ENCODE data around the gene SETD3.
A peak's percentile ranks its signal among the peaks of the same experiment; 100 is the strongest.

SETD3 gene

DNA sequence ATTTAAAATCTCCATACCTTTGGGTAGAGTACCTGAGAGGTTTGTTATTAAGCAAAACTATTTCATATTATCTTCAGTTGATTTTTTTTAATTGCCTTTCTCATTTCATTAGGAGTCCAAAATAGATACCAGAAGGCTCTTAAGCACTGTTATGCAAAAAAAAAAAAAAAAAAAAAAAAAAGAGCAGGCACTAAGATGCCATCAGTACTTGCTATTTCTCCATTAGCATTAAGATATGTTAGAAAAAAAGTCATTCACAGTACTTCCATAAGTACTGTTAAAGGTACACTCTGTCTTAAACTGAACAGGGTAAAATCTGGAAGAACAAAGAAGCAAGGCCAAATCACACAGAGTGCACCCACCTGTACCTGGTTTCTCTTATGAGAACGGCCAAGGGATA, 57.2 kb downstream of the SETD3 start:
- DNase-seq (ENCODE audit: low spot score): no peak

DNA sequence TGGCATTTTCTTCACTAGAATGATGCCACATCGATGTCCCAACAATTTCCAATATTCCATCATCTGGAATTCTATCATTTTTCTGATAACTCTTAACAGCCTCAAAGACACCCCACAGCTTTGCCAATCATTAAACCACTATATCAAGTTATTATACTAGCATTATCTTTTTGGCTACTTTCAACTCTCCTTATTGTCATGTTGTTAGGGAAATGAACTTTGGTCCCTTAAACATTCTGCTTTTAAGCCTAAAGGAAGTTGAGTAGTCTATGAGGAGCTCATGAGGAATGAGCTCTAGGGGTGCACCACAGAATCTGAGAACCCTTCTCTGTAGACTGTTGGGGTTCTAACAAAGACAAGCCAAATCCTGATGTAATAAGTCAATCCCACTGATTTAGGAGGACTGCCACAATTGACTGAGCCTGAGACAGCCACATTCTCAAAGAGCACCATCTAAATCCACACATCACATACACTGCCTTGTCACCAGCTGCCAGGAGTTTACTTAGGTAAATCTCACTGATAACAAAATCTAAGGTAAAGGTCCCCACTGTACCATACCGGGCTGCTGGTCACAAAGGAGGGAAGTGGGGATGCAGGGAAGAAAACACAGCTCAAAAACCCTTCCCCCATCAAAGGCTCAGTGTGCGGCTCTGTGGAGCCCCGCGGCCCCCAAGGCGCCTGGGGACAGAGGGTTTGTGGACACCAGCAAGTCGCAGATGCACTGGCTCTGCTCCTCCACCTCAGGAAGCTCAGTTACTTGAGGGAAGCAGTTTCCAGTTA, 58.2 kb downstream of the SETD3 start:
- DNase-seq (ENCODE audit: low spot score): no peak

DNA sequence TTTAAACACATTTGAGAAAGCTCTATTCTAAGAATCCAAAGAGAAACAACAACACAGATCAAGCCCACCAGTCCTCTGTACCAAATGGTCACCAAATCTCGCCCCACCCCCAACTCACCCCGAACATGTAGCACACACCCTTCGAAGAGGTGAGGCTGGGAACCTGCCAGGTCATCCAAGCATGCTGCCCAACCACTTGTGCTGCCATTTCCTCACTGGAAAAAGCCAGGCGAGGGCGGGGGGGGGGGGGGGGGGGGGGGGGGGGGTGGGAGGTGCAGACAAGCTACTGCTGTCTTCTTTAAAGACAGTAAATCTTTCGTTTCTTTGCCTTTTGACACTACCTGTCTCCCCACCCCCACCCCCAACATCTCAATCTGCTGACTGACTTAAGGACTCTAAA, 59.9 kb downstream of the SETD3 start:
- DNase-seq (ENCODE audit: low spot score): no peak

- DNase-seq (ENCODE audit: low spot score): no peak
Measured at GRCh38 chr14:99419905-99420304, 60.8 kb downstream of the SETD3 start.

GRCh38 chr14:99418242-99418641, 62.4 kb downstream of the SETD3 start:
- DNase-seq (ENCODE audit: low spot score): no peak

- DNase-seq (ENCODE audit: low spot score): no peak
Measured at GRCh38 chr14:99416909-99417308, 63.8 kb downstream of the SETD3 start.

- DNase-seq (ENCODE audit: low spot score): peak; percentile 82
Measured at GRCh38 chr14:99415496-99416281, 65.0 kb downstream of the SETD3 start.

DNA sequence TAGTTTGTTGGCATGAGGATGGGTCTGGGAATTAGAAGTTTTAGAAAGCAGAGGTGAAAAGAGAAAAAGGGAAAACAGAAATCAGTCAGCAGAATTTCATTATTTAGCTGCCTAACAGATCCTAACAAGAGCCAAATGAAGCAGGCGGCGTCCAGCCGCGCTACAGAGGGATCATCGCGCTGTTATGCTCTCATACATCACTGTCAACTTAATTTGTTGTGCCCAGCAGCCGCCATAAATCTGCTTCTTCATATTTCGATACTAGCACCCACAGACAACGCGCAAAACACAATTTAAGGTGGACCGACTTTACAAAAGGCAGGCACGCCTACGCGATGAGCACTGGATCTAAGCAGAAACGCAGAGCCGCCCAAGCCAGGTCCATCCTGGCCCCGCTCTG, 66.7 kb downstream of the SETD3 start:
- no peak for DNase-seq (ENCODE audit: low spot score)

- DNase-seq (ENCODE audit: low spot score): no peak
Measured at GRCh38 chr14:99413172-99413571, 67.5 kb downstream of the SETD3 start.

DNA sequence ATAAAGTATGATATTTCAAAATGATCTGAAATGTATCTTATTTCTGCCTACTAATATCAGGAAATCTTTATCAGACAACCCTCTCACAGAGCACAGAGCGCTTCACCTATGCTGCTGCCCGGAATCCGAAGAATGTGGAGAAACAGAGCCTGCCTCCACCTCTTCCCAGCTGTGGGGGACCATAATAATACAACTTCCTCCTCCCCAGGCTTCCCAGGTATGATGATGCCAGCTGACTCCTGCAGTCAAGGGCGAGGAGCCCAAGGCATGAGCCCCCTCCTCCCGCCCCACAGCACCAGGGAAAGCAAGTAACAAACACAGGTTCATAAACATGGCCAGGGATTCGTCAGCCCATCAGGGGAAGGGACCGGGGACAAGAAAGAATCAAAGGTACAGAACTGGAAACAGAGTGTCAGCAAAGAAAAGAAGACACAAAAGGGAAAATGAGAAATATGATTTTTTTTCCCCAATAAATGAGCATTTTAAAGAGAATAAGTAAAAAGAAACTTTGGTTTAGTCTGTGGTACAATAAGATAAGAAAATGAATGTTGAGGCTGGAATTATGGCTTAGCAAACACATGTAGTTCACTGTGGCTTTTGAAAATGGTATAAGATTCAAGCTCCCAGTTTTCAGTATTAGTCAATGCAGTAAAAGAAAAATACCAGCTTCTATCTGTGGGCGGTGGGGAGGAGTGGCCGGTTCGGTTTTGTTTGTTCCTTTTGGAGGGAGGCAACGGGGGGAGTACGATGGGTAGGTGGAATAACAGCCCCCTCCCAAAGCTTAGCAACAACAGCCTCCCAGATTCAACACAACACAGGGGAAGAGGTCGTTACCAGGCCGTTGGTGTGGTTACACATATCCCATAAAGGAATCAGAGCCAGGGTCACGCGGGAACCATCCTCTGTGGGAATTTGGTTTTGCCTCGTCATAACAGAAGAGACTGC, 68.3 kb downstream of the SETD3 start:
- peak; percentile 31 for DNase-seq (ENCODE audit: low spot score)

DNA sequence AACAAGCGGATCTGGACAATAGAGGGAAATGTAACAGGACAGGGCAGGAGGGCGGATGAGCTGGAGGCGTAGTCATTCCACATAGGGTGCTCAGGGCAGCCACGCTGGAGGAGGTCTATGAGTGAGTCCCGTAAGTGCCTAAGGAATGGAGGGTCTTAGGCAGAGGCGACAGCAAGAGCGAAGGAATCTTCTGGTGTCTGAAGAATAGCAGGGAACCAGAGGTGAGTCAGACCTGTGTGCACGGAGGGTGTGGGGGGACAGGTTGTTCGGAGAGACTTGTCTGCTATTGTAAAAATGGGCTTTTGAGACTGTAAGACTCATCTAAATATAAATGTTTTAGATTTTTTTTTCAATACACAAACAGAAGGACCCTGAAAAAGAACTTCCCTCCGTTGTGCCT, 70.6 kb downstream of the SETD3 start:
- no peak for DNase-seq (ENCODE audit: low spot score)

DNA sequence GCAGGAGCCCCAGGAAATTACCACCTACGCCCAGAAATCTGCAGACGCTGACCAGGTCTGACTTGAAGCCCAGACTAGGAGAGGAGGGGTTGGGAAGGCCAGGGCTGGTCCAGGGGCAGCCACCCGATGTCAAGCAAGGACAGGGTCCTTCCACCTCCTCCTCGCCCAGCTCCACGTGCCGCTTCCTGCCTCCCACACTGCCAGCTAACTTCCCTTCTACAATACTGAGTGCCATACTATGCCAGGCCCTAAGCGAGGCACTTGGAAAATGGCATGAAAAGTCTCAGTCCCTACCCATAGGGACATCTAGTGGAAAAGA, 71.7 kb downstream of the SETD3 start:
- no peak for DNase-seq (ENCODE audit: low spot score)

DNA sequence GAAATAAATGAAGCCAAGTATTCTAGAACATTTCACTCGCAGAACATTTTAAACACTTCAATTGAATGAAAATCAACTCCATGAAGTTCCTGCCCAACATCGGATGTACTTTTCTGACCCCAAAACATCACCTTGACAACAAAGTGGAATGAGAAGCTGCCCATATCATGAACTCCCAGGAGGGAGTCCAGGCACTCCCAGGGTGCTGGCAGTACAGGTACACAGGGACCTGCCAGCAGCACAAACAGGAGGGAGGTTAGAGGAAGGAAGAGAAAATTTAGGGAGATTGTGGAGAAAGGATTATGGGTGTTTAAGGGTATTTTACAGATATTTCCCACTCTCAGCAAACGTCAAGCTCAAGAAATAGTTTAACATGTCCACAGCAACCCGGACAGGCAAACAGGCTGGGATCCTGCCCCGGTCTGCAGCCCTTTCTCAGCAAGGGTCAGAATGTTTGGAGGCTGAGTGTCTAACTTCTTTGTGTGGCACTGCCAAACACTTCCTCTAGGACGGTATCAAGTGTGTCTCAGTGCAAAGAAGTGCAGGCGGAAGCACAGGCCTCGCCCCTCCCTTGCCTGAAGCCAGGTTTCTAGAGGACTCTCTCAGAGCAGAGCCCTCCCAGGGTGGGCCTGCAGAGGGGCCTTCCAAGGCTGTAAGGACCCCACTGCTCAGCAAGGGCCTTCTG, 72.2 kb downstream of the SETD3 start:
- DNase-seq (ENCODE audit: low spot score): no peak

- DNase-seq (ENCODE audit: low spot score): no peak
Measured at GRCh38 chr14:99407416-99407815, 73.2 kb downstream of the SETD3 start.

GRCh38 chr14:99402950-99403349, 77.7 kb downstream of the SETD3 start:
- no peak for DNase-seq (ENCODE audit: low spot score)

DNA sequence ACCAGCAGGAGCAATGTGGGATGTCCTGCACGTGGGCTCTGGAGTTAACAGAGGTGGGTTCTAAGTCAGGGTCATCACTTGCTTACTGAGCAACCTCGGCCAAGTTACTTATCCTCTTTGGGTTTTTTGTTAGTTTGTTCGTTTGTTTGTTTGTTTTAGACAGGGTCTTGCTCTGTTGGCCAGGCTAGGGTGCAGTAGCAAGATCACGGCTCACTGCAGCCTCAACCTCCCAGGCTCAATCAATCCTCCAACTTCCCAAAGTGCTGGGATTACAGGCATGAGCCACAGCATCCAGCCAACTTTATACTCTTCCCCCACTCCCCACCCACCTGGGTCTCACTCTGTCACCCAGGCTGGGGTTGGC, 78.4 kb downstream of the SETD3 start:
- no peak for DNase-seq (ENCODE audit: low spot score)

- DNase-seq (ENCODE audit: low spot score): no peak
Measured at GRCh38 chr14:99401621-99402284, 78.9 kb downstream of the SETD3 start.

- no peak for DNase-seq (ENCODE audit: low spot score)
Measured at GRCh38 chr14:99401211-99401610, 79.4 kb downstream of the SETD3 start.

DNA sequence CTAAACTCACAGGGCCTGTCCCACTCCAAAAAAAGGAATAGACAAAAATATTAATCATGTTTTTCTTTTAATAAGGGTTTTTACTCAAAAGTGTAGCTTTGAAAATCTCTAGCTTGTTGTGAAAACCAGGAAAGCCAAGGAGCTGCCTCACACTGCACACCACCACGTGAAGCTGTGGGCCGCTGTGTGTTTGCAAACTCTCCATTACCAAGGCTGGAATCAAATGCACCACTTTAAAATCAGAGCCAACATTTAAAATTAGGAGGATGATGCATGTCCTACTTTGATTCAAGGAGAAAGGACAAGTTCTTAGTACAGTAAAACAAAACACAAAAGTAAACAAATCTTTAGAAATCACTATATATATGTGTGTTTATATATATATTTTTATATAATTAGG, 83.0 kb downstream of the SETD3 start:
- DNase-seq (ENCODE audit: low spot score): no peak

DNA sequence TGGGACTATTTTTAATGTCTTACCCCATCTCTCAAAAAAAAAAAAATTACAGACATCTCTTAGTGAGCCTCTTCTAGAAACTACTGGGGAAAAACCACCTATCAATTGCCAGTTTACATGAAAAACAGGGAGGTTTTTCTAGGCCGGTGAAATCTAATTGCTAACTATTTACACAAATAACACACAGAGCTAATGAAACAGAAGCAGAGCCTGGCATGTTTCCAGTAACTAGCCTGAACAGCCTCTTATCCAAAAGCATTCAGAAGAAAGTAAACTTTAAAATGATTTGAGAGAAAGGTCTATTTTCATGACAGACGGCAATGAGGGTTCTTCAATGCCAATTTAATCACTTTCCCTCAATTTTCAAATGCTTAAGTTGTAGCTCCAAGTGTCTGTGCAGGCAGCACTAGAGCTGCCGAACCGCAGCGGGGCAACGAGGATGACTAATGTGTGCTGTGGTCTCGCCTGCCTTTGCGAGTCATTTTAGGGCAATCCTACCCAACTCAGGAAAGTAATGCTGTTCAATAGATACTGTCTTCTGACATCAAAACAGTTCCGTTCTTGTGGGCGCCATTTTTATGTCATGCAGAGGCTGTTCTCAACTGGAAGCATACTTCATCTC, 84.6 kb downstream of the SETD3 start:
- DNase-seq (ENCODE audit: low spot score): peak; percentile 59

- no peak for DNase-seq (ENCODE audit: low spot score)
Measured at GRCh38 chr14:99394602-99395156, 86.0 kb downstream of the SETD3 start.

Measured in SW480 (cell line).